OCI-LY1 (cell line): ENCODE measurements around the gene CDH19.

Experiments
- H2AFZ ChIP-seq: fragments of 200-600 bp; sonication (generic), shearing (Covaris generic); 2 replicates; pipeline ENCODE4 v1.6.0; 2014; ENCODE audit warnings: antibody characterized with exemption, mild to moderate bottlenecking, low read length
- H3F3A ChIP-seq: fragments of 200-600 bp; sonication (generic), shearing (Covaris generic); 2 replicates; pipeline ENCODE4 v1.6.0; 2014; ENCODE audit warnings: mild to moderate bottlenecking, antibody characterized with exemption, low read length, moderate library complexity; ENCODE audit not compliant: insufficient read depth
- H3K27ac ChIP-seq: fragments of 200-600 bp; sonication (generic); 2 replicates; pipeline ENCODE4 v1.5.1; 2014; ENCODE audit warnings: low read length, mixed run types, mild to moderate bottlenecking, low read depth; ENCODE audit not compliant: poor library complexity, severe bottlenecking
- H3K27me3 ChIP-seq: fragments of 200-600 bp; sonication (generic); 2 replicates; pipeline ENCODE4 v1.6.0; 2014; ENCODE audit warnings: antibody characterized with exemption, mild to moderate bottlenecking, low read length, moderate library complexity; ENCODE audit not compliant: insufficient read depth
- H3K36me3 ChIP-seq: fragments of 200-600 bp; sonication (generic); 2 replicates; pipeline ENCODE4 v1.6.1; 2014; ENCODE audit warnings: mild to moderate bottlenecking, antibody characterized with exemption, low read length, moderate library complexity, mixed read lengths; ENCODE audit not compliant: insufficient read depth
- H3K4me1 ChIP-seq: fragments of 200-600 bp; sonication (generic); 2 replicates; pipeline ENCODE4 v1.5.1; 2014; ENCODE audit warnings: mild to moderate bottlenecking, low read length, moderate library complexity; ENCODE audit not compliant: insufficient read depth, severe bottlenecking
- H3K4me2 ChIP-seq: fragments of 200-600 bp; sonication (generic), shearing (Covaris generic); 2 replicates; pipeline ENCODE4 v1.6.1; 2014; ENCODE audit warnings: low read length
- H3K4me3 ChIP-seq: fragments of 200-600 bp; sonication (generic); 2 replicates; pipeline ENCODE4 v1.5.1; 2014; ENCODE audit warnings: low read length, low read depth, mild to moderate bottlenecking, mixed read lengths; ENCODE audit not compliant: poor library complexity, severe bottlenecking
- H3K79me2 ChIP-seq: fragments of 200-600 bp; shearing (Covaris generic); 2 replicates; pipeline ENCODE4 v1.6.1; 2016; ENCODE audit warnings: mixed run types, low read length, mixed read lengths; ENCODE audit not compliant: insufficient read depth
- H3K9ac ChIP-seq: fragments of 200-600 bp; sonication (generic), shearing (Covaris generic); 2 replicates; pipeline ENCODE4 v1.6.1; 2014; ENCODE audit warnings: mild to moderate bottlenecking, low read length, mixed read lengths
- H3K9me2 ChIP-seq: fragments of 200-600 bp; sonication (generic), shearing (Covaris generic); 2 replicates; pipeline ENCODE4 v1.6.1; 2014; ENCODE audit warnings: low read depth, mild to moderate bottlenecking, low read length, mixed read lengths
- H3K9me3 ChIP-seq: fragments of 200-600 bp; shearing (Covaris generic); 2 replicates; pipeline ENCODE4 v1.6.1; 2014; ENCODE audit warnings: low read length, mixed read lengths
- H4K20me1 ChIP-seq: fragments of 200-600 bp; sonication (generic), shearing (Covaris generic); 2 replicates; pipeline ENCODE4 v1.6.0; 2016; ENCODE audit warnings: mild to moderate bottlenecking, low read length; ENCODE audit not compliant: insufficient read depth
- CTCF ChIP-seq: fragments of 200-600 bp; sonication (generic), shearing (Covaris generic); IDR thresholded peaks from 2 replicates; pipeline ENCODE4 v1.5.1; 2017; ENCODE audit warnings: mild to moderate bottlenecking, antibody characterized with exemption, low read length, moderate library complexity, mixed read lengths
- EZH2 ChIP-seq: fragments of 200-600 bp; sonication (generic), shearing (Covaris generic); IDR thresholded peaks from 2 replicates; pipeline ENCODE4 v1.8.0; 2017; ENCODE audit warnings: borderline replicate concordance, mixed run types, mild to moderate bottlenecking, antibody characterized with exemption, low read length, moderate library complexity, mixed read lengths

CDH19 gene

GRCh38 chr18:66603941-66604627 is at the start of gene CDH19:
Gene CDH19, minus strand, starts transcription at chr18:66604090. Its CDS starts 31,886 bp downstream, at chr18:66572204.
- no peaks in the 10 kb centered on the region for H3K27me3 ChIP-seq
- no peak within 1 kb of the TSS for H3K4me3 ChIP-seq
- H3K9me2 ChIP-seq, result no peaks in the 10 kb centered on the region
- no peaks in the 10 kb centered on the region for H3K36me3 ChIP-seq
- H3K9me3 ChIP-seq, result no peaks in the 10 kb centered on the region
- TF ChIP-seq EZH2 (no peak), CTCF (no peak)
- H3K79me2 ChIP-seq, result no peaks in the 10 kb centered on the region
- no peaks in the 10 kb centered on the region for H4K20me1 ChIP-seq
- no peaks in the 10 kb centered on the region for H3F3A ChIP-seq
- no peak within 1 kb of the TSS for H3K4me2 ChIP-seq
- H3K9ac ChIP-seq, result no peak within 1 kb of the TSS
- no peak within 1 kb of the TSS for H3K27ac ChIP-seq
- H3K4me1 ChIP-seq, result no peaks in the 10 kb centered on the region
- H2AFZ ChIP-seq, result no peak within 1 kb of the TSS

GRCh38 chr18:66647671-66648070 is 43.8 kb upstream of the CDH19 start:
- no peak overlapping the region for H2AFZ ChIP-seq
- no peaks in the 10 kb centered on the region for H3K9me2 ChIP-seq
- no peak overlapping the region for H3K27ac ChIP-seq
- no peaks in the 10 kb centered on the region for H3K79me2 ChIP-seq
- H4K20me1 ChIP-seq, result no peaks in the 10 kb centered on the region
- no peaks in the 10 kb centered on the region for H3F3A ChIP-seq
- H3K9me3 ChIP-seq, result no peaks in the 10 kb centered on the region
- H3K27me3 ChIP-seq, result no peaks in the 10 kb centered on the region
- no peak overlapping the region for H3K4me3 ChIP-seq
- no peak overlapping the region for H3K9ac ChIP-seq
- H3K36me3 ChIP-seq, result no peaks in the 10 kb centered on the region
- no peak overlapping the region for H3K4me2 ChIP-seq
- H3K4me1 ChIP-seq, result no peaks in the 10 kb centered on the region
- TF ChIP-seq CTCF (no peak), EZH2 (no peak)

GRCh38 chr18:66646609-66647008 is 42.7 kb upstream of the CDH19 start:
- H3K27ac ChIP-seq, result no peak overlapping the region
- no peaks in the 10 kb centered on the region for H3K9me3 ChIP-seq
- H3F3A ChIP-seq, result no peaks in the 10 kb centered on the region
- no peaks in the 10 kb centered on the region for H3K79me2 ChIP-seq
- H3K36me3 ChIP-seq, result no peaks in the 10 kb centered on the region
- H3K4me1 ChIP-seq, result no peaks in the 10 kb centered on the region
- no peak overlapping the region for H3K9ac ChIP-seq
- no peak overlapping the region for H3K4me3 ChIP-seq
- no peaks in the 10 kb centered on the region for H3K9me2 ChIP-seq
- no peak overlapping the region for H3K4me2 ChIP-seq
- TF ChIP-seq CTCF, result no peak
- no peak for TF ChIP-seq EZH2
- H2AFZ ChIP-seq, result no peak overlapping the region
- H3K27me3 ChIP-seq, result no peaks in the 10 kb centered on the region
- H4K20me1 ChIP-seq, result no peaks in the 10 kb centered on the region
